ENCODE measurements around the gene MRPL50.

DNA sequence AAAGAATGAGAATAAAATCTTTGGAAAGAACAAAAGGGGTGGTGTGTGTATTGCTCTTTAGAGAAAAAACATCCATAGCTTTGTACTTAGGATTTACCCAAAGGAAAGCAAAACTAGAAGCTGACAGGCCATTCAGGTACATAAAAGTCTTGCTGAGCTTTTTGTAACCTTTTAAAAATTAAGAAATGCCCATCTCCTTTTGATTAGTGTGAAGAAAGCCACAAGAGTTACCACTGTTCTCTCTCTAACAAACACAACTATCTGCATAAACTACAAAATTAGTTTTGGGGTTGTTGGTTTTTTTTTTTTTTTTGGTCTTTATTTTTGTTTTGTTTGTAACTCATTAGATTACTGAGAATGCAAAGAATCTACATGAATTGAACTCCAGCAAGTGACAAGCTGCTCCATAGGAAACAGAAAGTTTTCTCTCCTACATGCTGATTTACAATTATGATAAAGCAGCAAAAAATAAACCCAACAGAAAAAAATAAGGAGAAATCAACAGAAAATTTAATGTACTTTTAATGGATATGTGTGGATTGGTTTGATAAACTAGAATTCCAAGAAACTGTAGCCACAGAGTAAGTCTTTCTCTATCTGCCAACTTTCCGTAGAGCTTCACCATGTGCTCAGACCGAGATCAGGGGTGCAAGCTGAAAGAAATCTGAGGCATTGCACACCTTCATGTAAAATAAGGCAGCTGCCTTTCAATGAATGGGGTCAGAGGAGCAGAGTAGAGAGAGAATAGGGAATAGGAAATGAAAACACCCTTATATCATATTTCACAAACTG, 25.9 kb downstream of the MRPL50 start:
- TF ChIP-seq EZH2 (IDR thresholded peaks at IDR 0.05) (no peak), POLR2AphosphoS5 (IDR thresholded peaks at IDR 0.05; ENCODE audit: borderline replicate concordance, low read depth, low read length) (no peak), FOXP2 (optimal IDR thresholded peaks at IDR 0.05; ENCODE audit: control extremely low read depth, extremely low read length, insufficient read depth) (no peak)

Data from SK-N-MC (cell line).